Daoy (cell line): ENCODE measurements around the gene C10orf53. TPM values are rescaled to one million over a fixed set of nuclear protein-coding genes. Genes with fewer than 3 reads are reported as not detected.

Source experiments
- DNase-seq: peaks from one replicate; pipeline ENCODE4 v3.0.0-alpha.2; 2015; ENCODE audit warnings: low read depth
- total RNA-seq: library from RNA; depleted of rRNA; stranded (reverse); fragments of >200 nt; shearing (Covaris generic); gene quantifications from 2 replicates; pipeline ENCODE4 v1.2.3, GENCODE V29; 2014; rRNA removed

C10orf53 gene
- total RNA-seq, 1 experiment from 2014 or later, result not detected

DNA sequence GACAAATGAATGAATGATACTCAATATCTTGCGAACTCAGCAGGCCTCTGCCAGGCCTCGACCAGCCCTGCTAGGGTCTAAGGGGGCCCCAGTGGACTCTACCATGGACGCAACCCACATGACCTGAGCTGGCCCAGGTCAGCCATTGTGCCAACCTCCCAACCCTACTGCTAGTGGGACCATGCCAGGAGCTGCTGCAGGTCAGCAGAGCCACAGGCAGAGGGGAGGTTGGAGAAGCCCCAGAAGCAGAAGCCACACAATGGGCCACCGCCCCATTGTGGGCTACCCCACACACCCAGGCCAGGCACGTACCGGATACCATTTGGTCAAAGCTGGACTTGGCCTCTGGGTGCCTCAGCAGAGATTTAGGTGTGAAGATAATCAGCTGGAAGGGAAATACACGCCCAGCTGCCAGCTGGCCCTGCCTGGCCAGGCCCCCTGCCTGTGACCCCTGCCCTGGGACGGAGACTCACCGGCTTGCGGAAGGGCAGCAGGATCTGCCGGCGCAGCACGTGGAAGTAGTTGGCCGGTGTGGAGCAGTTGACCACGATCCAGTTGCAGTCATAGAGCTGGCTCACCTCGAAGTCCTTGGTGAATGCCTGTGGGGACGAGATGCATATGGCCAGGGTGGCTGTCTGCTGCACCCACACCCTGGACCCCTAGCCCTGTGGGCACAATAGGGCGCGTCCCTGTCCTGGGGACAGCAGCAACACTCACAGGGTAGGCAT, 58.2 kb downstream of the C10orf53 start:
- no peak for DNase-seq

DNA sequence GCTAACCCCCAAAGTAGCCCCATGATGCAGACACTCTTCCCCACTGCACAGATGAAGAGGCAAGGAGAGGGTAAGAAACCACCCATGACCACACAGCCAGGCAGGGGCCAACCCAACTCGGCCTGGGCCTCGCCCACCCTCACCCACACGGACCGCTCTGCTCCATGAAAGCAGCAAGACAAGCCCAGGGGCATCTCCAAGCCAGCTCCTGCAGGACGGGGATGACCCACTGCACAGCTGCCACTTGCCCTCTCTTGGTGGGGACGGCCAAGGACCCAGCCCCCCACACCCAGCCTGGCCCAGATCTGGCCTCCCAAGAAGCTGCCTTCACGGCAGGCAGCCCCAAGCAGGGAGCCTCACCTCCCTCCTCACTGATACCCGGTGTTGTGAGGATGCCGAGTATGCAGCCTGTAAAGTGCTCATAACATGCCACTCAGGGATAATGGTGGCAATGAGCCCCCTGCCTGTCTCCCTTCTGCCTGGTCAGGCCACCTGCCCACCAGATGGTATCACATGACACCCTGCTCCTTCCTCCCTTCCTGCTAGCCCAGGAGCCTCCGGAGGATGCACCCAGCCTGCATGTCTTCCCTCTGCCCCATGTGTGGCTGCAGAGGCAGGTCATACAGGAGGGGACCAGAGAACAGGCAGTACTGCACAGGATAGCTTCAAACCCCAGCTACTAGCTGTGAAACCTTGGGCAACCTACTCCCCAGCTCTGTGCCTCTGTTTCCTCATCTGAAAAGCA, 59.3 kb downstream of the C10orf53 start:
- no peak for DNase-seq

DNA sequence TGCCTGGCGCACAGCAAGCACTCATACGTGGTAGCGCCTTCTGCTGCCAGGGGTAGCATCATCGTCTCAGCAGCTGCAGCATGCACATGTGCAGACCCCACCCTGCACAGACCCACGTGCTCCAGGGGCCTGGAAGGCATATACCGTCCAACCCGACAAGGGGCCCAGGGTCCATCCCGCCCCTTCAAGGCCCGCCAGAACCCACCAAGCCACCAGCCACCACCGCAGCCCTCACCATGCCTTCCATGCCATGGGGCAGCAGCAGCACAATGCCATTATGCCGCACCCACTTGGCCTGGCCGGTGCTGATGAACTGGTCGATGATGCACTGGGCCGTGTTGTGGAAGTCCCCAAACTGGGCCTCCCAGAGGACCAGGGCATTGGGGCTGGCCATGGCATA, 60.0 kb downstream of the C10orf53 start:
- DNase-seq, result no peak

DNA sequence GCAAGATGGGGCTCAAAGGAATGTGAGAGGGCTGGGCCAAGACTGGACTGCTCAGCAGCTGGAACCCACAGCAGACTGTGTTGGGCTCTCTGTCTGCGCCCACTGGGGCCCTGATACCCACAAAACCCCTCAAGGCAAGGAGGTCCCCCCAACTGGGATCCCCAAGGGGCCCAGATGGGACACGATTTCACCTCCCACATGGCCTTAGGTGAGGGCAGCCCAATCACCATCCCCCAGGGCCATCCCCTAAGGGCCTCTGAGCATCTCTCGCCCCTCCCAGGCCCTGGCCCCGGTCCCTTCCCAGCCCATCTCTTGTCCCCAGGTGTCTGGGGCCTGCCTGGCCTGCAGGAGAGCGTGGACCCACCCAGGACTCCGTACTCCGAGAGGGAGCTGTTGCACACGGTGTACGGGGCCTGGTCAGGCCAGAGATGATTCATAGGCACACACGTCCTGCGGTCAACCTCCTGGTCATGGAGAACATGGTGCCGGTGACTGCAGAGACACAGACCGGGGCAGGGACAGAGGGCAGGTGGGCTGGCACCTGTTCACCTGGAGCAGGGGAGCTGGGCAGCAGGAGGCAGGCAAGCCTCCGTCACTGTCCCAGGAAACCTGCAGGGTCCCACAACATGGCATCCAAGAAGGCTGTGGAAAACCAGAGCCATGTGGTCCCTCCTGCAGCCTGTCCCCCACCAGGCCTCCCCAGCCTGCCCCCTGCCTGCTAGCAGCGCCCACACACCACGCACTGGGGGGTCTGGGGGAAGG, 61.1 kb downstream of the C10orf53 start:
- no peak for DNase-seq

DNA sequence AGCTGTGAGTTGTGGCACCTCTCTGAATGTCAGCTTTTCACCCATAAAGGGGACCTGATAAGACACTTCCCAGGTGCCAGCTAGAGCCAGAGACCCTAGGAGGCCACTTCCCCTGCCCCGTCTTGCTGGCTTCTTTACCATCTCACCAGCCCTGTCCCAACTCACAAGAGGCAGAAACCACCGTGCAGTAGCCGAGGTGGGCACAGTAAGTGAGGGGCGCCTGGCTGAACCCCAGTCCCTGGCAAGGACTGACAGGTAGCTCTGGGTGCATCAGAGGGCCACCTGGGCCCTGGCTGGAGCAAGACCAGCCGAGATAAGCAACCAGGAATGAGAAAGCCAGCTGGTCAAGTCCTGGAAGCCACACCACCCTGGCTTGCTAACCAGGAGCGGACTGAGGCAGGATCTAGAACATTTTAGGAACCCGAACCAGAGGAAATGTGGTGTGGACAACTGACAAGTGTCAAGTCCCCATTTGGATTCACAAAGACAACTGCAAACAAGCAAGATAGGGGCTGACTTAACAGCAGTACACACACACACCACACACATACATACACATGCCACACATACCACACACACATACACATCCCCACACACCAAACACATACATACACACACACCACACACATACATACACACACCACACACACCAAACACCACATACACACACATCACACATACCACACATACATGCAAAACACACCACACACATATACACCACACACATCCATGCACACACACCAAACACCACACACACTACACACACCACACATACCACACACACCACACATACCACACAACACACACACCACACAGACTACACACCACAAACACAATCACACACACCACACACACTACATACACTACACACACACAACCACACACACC, 61.9 kb downstream of the C10orf53 start:
- DNase-seq, result no peak

DNA sequence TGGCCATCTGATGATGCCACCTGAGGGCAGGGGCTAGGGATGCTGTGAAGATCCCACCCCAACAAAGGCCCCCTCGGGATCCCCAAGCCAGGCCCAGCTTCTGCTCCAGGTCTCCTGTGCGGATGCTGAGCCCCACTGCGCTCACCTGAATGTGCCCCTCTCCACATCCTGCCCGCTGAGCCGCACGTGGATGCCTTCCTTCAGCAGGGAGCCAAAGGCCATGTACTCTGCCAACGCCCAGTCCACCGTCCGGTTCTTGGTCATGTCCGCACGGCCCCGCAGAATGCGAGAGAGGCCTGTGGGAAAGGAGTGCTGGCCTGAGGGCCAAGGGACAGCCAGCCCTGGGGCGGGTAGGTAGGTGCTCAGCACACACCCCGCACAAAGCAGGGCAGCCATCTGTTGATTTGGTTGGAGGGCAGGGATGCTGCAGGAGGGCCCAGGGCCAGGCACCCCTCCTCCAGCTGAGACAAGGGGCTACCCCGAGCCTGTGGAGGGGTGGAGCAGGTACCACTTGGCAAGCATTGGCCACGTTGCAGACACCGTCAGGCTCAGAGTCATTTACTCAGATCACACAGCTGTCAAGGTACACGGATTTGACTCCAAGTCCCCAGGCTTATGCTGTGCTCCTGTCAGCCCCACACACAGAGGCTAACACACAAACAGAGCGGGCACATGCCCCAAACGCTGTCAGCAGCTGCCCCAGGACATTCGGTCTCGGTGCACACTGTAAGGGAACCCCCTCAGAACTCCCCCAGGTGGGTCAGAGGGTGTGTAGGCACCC, 63.4 kb downstream of the C10orf53 start:
- no peak for DNase-seq

DNA sequence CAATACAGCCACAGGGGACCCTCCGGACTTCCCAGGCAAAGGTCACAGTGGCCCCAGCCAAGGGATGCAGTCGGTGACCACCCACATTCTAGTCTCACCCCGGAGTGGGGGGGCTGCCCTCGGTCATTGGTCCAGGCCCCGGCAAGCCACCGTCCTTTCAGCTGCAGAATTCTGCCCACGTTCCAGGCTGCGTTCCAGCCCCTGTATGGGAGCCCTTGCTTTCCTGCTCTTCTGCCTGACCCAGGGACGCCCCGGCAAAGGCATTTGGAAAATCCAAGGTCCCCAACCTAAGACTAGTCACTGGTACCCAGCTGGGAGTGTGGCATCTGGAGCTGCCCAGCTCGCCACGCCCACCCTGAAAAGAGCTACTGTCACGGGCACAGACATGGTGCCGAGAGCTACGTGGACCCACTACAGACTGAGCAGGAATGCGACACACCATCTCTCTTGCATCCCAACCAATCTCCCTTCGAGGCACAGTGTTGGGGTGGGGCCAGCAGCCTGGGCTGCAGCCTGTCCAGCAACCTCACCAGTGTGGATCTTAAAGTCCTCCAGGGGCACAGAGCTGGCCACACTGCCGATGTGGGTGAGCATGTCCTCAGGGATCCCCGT, 64.1 kb downstream of the C10orf53 start:
- no peak for DNase-seq

DNA sequence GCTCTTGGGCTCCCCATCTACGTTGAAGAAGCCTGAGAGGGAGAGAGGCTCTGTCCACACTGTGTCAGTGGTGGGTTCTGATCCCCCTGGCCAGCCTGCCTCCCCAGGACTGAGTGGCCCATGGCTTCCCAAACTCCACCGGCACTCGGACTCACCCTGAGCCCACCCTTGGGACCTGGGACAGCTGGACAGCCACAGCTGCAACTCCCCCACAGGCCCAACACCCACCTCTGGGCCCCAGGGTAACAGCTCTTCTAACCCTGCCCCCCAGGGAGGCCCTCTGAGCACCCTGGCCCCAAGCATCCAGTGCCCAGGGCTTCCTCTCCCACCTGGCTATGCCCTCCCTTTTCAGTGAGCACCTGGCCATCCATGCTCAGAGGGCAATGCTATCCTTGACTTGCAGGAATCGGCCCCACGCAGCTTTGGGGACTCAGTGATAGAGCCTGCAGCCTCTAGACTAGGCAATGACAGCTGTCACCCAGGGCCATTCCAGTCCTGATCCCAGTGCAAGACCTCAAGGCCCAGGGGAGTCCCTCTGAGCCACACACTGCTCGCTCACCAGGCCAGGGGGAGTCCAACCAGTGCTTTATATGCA, 64.7 kb downstream of the C10orf53 start:
- no peak for DNase-seq

DNA sequence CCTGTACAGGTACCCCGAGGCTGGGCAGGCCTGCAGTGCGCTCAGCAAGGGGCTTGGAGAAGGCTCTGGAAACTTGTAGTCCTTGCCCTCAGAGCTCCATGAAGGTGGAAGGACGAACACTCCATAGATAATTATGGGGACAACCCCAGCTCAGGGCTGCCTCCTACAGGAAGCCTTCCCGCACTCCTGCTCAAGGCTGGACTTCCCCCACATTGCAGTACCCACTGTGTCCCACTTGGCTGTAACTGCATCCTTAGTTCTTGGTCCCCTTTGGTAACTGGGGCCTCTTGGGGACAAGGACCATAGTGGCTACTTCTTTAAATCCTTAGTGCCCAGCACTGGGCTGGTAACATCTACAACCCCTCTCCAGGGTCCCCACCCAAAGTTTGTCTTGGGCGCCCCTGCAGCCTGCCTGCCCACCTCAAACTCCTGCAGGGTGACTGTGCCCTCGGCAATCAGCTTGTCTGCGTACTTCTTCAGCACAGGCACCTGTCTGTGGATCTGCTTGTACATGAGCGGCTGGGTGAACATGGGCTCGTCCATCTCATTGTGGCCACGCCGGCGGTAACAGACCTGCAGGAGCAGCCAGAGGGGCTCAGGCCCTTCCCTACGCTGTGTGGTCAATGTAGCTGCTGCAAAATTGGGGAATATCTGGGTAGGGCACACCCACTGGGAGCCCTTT, 65.6 kb downstream of the C10orf53 start:
- no peak for DNase-seq

DNA sequence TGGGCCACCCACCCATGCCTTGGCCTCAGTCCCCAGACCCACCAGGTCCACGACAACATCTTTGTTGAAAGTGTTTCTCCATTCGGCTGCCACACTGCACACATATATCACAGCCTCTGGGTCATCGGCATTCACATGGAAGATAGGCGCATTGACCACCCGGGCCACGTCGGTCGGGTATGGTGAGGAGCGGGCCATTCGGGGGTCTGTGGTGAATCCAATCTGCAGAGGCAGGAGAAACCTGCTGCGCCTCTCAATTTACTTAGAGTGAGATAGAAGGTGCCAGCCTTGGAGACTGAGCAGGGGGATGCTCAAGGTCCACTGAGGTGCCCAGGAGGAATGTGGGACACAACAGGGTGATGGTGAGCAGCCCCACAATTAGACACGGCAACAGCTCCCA, 66.3 kb downstream of the C10orf53 start:
- DNase-seq, result no peak

DNA sequence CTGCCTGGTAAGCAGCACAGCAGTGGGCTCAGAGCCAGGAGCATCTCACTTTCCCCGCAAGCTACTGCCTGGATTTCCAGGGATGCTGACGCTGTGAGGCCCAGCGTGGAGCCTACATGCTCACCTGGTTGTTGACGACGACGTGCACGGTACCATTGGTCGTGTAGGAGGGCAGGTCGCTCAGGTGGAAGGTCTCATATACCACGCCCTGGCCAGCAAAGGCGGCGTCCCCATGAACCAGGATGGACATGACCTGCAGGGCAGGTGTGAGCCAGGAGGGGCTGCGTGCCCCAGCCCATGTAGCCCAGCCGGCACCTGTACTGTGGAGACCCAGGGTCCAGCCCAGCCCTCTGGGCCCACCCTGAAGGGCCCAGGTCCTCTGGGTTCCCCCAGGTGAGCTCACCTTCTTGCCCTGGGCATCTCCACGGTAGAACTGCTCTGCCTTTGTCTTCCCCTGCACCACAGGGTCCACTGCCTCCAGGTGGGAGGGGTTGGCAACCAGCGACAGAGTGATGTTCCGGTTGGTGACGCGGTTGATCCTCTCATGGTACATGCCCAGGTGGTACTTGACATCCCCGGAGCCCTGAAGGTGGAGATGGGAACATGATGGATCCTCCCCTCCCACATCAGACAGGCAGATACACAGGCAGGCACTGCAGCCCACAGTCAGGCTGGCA, 67.3 kb downstream of the C10orf53 start:
- no peak for DNase-seq

Other genes with a start within 250 kb of the C10orf53 start
- gene ERCC6, start 140.5 kb upstream of the C10orf53 start, total RNA-seq, result 5.4 and 14.3 TPM in 2 replicates
- not detected in 2 replicates for gene SLC18A3, start 69.3 kb upstream of the C10orf53 start, total RNA-seq
- not detected in 2 replicates for gene CHAT, start 65.6 kb upstream of the C10orf53 start, total RNA-seq
- 1.5 and 3.4 TPM in 2 replicates for gene OGDHL, start 82.7 kb downstream of the C10orf53 start, total RNA-seq